ENCODE results near the gene ZNF280A. TPM values are rescaled to one million over a fixed set of nuclear protein-coding genes. Genes with fewer than 3 reads are reported as not detected.

Gene ZNF280A
- polyA plus RNA-seq, 3 donors, result not detected

GRCh38 chr22:22556578-22556977 is 36.5 kb upstream of the ZNF280A start:
- Histone ChIP-seq H3K4me1 (ENCODE audit: control insufficient read depth in 1 of 2, insufficient read depth in 2 of 2, low read length in 2 of 2) (peaks cover 5 to 19% of the 10 kb centered on the region in 2 donors), H3K79me2 (ENCODE audit: insufficient read depth, low read length) (no peaks in the 10 kb centered on the region), H3K36me3 (replicated peaks in 1 of 2; ENCODE audit: control insufficient read depth in 1 of 2, insufficient read depth in 2 of 2, low read length in 2 of 2) (no peaks in the 10 kb centered on the region), H3K9ac (ENCODE audit: insufficient read depth, low read length, poor library complexity, severe bottlenecking) (no peak overlapping the region), H3K27ac (ENCODE audit: low read depth in 1 of 2, low read length in 2 of 2) (no peak overlapping the region), H4K20me1 (ENCODE audit: insufficient read depth, low read length) (no peaks in the 10 kb centered on the region), H2AFZ (ENCODE audit: insufficient read depth, low read depth, low read length, poor library complexity, severe bottlenecking) (no peak overlapping the region), H3K4me3 (replicated peaks in 1 of 3; ENCODE audit: low read depth in 2 of 3, low read length in 3 of 3) (no peak overlapping the region), H3K9me3 (replicated peaks in 1 of 2; ENCODE audit: control insufficient read depth in 1 of 2, insufficient read depth in 1 of 2, low read length in 2 of 2) (no peaks in the 10 kb centered on the region), H3K27me3 (ENCODE audit: control insufficient read depth in 2 of 2, insufficient read depth in 2 of 2, low read length in 2 of 2) (no peaks in the 10 kb centered on the region), H3K4me2 (replicated peaks; ENCODE audit: extremely low read depth, low read length, poor library complexity, severe bottlenecking) (no peak overlapping the region)
- Mint-ChIP-seq H3K27ac (no peak overlapping the region), H3K4me1 (peaks cover 16% of the 10 kb centered on the region), H3K27me3 (ENCODE audit: low read depth in 3 of 3) (peaks cover 0 to 2% (median 0%) of the 10 kb centered on the region in 3 donors), H3K9me3 (peaks cover 0 to 4% (median 1%) of the 10 kb centered on the region in 7 donors), H3K36me3 (no peaks in the 10 kb centered on the region), H3K4me3 (no peak overlapping the region)
- intact Hi-C loops (cut with micrococcal nuclease), result no loop called here
- WGBS (ENCODE audit: insufficient coverage), result 97% methylated on average over 11 of the region's 14 CpGs
- no peak for TF ChIP-seq CTCF (IDR thresholded peaks at IDR 0.05)
- DNase-seq, result no peak

- Histone ChIP-seq H3K79me2 (ENCODE audit: insufficient read depth, low read length) (no peaks in the 10 kb centered on the region), H3K36me3 (replicated peaks in 1 of 2; ENCODE audit: control insufficient read depth in 1 of 2, insufficient read depth in 2 of 2, low read length in 2 of 2) (no peaks in the 10 kb centered on the region), H3K27ac (ENCODE audit: low read depth in 1 of 2, low read length in 2 of 2) (no peak overlapping the region), H3K4me2 (replicated peaks; ENCODE audit: extremely low read depth, low read length, poor library complexity, severe bottlenecking) (no peak overlapping the region), H3K9ac (ENCODE audit: insufficient read depth, low read length, poor library complexity, severe bottlenecking) (no peak overlapping the region), H3K4me1 (ENCODE audit: control insufficient read depth in 1 of 2, insufficient read depth in 2 of 2, low read length in 2 of 2) (peaks cover 5 to 19% of the 10 kb centered on the region in 2 donors), H4K20me1 (ENCODE audit: insufficient read depth, low read length) (no peaks in the 10 kb centered on the region), H3K4me3 (replicated peaks in 1 of 3; ENCODE audit: low read depth in 2 of 3, low read length in 3 of 3) (no peak overlapping the region), H3K9me3 (replicated peaks in 1 of 2; ENCODE audit: control insufficient read depth in 1 of 2, insufficient read depth in 1 of 2, low read length in 2 of 2) (no peaks in the 10 kb centered on the region), H2AFZ (ENCODE audit: insufficient read depth, low read depth, low read length, poor library complexity, severe bottlenecking) (no peak overlapping the region), H3K27me3 (ENCODE audit: control insufficient read depth in 2 of 2, insufficient read depth in 2 of 2, low read length in 2 of 2) (no peaks in the 10 kb centered on the region)
- no peak for TF ChIP-seq CTCF (IDR thresholded peaks at IDR 0.05)
- Mint-ChIP-seq H3K4me3 (no peak overlapping the region), H3K27me3 (ENCODE audit: low read depth in 3 of 3) (peaks cover 0 to 2% (median 0%) of the 10 kb centered on the region in 3 donors), H3K4me1 (peaks cover 16% of the 10 kb centered on the region), H3K9me3 (peaks cover 0 to 4% (median 1%) of the 10 kb centered on the region in 7 donors), H3K27ac (peak overlapping the region in 1 of 7 donors; percentile 71), H3K36me3 (no peaks in the 10 kb centered on the region)
- 95% methylated on average over 5 of the region's 9 CpGs for WGBS (ENCODE audit: insufficient coverage)
- intact Hi-C loops (cut with micrococcal nuclease), result no loop called here
- no peak for DNase-seq
Measured at GRCh38 chr22:22555596-22555995, 35.5 kb upstream of the ZNF280A start.

Data from CD14-positive monocyte (primary cell).